Measurements from ENCODE around the gene NUP62.
"Not testable (repeated sequence)": the region's sequence is repeated elsewhere in the genome, so short reads cannot be mapped to it uniquely, and the experiment has no call there.

NUP62 gene

DNA sequence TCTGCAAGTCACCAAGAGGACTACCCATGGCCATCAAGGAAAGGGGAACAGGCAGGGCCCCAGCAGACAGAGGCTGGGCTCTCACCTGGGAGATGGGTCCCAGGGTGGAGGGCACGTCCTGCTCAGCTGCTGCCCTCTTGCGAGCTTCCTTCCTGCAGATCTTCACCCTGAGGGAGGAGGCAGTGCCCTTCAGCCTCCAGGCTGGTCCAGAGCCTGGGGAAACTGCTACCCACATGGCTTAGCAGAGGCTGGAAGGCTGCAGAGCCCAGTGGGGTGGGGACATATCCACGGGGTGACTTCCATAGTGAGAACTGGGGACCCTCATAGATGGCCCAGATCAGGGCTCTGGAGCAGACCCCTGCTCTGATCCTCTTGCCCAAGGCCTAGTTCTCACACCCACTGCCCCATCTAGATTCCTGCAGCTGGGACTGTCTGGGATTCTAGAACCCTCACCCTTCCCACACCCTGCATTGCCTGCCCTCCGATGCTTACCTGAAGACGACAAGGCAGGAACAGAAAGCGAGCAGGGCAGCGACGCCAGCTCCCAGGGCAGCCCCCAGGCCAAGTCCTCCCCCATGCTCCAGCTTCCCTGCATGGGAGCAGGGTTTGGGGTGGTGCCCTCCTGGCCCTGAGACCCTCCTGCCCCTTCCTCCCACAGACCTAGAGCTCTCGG is 22.6 kb upstream of the NUP62 start:
- DNase-seq (ENCODE audit: low read depth in 2 of 2): no peak

DNA sequence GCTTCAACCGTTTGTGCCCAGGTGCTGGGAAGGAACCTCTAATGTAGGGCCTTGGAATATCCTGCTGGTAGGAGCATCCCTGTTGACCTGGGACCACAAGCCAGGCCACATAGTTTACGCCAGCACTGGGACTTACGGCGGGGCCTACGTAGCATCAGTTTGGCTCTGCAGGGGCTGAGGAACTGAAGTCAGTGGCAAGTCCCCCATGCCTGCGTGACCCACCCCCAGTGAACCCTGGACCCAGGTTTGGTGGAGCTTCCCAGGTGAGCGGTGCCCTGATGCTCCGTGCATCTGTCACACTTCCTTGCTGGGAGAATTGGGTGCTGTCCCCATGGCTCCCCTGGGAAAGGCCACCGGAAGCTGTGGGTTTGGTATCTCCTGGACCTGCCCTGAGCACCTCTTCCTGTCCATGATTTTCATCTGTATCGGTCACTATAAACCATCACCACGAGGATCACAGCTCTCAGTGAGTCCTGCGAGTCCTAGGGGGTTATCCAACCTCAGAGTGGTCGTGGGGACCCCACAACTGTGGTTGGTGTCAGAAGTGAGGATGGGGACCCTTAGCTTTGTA is 21.7 kb upstream of the NUP62 start:
- no peak for DNase-seq (ENCODE audit: low read depth in 2 of 2)

GRCh38 chr19:49950590-49950948 is 21.3 kb upstream of the NUP62 start:
- DNase-seq (ENCODE audit: low read depth in 2 of 2): no peak

DNA sequence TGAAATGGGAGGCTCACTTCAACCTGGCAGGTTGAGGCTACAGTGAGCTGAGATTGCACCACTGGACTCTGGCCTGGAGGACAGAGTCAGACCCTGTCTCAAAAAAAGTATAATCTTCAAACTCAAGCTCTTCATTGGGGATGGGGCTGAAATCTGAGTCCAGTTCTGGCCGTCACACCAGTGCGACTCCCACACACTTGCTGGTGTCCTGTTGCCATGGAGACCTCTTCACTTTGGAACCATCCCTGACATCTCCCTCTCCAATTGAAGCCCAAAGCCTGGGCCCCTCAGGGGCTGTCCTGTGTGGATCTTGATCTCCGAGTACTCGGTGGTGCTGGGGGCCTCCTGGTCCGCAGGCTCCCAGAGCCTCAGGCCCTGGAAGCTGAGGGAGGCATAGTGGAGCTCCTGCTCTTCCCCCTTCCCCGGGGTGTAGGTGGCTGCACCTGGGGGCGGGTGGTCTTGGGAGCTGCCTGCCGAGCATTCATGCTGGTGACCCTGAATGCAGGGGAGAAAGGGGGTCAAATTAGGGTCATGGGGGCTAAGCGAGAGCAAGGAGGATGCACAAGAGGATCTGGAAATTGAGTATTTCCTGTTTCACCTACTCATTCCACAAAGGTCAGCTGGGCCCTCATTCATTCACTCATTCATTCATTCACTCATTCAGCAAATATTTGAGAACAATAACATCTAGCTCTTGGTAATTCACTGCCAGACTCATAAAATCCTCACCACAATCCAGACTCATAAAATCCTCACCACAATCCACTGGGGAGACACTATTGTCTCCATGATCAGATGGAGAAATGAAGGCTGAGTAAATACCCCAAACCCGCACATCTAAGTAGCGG is 20.7 kb upstream of the NUP62 start:
- no peak for DNase-seq (ENCODE audit: low read depth in 2 of 2)

DNA sequence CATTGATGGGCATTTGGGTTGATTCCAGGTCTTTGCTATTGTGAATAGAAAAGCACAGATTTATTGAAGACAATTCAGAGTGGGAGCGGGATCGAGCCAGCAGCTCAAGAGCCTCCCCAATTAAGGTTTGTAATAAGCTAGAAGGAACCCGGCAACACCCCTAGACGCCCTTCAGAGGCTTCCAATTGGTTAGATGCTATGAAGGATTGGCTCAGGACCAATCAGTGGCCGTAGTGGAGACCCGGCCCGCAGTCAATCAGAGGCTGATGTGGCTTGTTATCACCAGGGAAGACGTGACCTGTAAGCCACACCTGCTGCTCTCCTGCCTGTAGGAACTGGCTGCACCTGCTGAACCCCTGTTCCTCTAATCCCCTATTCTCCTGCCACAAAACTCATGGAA is 17.1 kb upstream of the NUP62 start:
- no peak for DNase-seq (ENCODE audit: low read depth in 2 of 2)

DNA sequence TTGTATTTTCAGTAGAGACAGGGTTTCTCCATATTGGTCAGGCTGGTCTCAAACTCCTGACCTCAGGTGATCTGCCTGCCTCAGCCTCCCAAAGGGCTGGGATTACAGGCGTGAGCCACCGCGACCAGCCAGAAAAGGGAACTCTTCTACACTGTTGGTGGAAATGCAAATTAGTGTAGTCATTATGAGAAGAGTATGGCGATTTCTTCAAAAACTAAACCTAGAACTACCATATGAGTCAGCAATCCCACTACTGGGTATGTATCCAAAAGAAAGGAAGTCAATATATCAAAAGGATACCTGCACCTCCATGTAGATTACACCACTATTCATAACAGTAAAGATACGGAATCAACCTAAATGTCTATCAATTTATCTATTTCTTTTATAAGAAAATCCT is 15.3 kb upstream of the NUP62 start:
- not testable (repeated sequence) for DNase-seq (ENCODE audit: low read depth in 2 of 2)

GRCh38 chr19:49940482-49940791 is 11.1 kb upstream of the NUP62 start:
- no peak for DNase-seq (ENCODE audit: low read depth in 2 of 2)

- no peak for DNase-seq (ENCODE audit: low read depth in 2 of 2)
Measured at GRCh38 chr19:49939721-49940481, 10.6 kb upstream of the NUP62 start.

DNA sequence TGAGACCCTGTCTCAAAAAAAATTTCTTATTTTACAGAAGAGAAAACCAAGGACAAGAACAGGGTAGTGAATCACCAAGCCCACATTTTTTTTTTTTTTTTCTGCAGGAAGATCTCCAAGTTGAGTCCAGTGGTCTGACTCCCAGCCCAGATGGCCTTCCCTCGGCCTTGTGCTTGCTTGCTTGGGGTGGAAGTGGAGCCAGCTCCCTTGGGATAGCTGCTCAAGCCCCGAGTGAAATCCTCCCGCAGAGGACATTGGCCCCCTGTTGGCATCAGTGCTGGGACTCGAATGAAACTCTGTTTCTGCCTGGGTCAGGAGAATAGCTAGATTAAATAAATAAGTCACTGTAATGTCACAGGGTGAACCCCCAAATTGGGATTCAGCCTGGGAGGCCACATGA is 9.4 kb upstream of the NUP62 start:
- no peak for DNase-seq (ENCODE audit: low read depth in 2 of 2)

DNA sequence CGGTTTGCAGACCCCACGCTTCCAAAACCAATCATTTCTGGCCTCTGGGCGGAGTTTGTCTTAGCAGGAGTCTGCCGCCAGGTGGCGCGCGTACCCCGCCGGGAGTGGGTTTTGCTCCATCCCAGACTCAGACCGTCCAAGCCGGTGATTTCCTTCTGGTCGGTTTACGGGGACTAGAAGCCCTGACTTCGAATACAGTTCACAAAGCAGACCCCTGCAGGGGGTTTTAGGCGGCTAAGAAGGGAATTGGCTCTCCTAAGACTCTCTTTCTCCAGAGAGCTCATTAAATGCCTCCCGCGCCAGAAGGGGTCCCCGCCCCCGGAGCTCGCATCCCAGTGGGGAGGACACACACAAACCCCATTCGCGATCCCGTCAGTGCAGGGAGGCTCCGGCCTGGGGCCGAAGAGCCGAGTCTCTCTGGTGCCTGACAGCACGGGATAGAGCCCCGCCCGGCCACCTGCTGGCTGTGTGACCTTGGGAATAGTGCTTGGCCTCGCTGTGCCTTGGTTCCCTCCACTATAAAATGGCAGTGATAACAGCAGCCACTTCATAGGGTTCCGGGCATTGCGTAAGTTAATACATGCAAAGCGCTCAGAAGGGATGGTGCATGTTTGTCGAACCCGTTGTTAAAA is 8.6 kb upstream of the NUP62 start:
- DNase-seq (ENCODE audit: low read depth in 2 of 2): peak; percentile 51 to 70

- no peak for DNase-seq (ENCODE audit: low read depth in 2 of 2)
Measured at GRCh38 chr19:49936549-49936948, 7.2 kb upstream of the NUP62 start.

DNA sequence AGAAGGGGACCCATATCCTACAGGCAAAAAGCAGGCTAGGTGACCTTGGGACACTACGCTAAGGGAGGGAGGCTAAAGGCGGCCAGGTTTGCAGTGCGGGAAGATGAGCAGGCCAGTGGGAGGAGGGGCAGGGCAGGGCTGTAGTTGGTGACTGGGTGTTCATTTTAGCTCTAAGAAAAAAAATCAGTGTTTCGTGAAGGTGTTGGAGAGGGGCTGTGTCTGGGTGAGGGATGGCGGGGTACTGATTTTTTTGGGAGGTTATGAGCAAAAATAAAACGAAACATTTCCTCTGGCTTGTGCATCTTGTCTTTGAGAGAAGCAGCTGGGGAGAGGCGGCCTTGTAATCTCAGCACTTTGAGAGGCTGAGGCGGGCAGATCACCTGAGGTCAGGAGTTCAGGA is 4.3 kb upstream of the NUP62 start:
- no peak for DNase-seq (ENCODE audit: low read depth in 2 of 2)

- DNase-seq (ENCODE audit: low read depth in 2 of 2): no peak
Measured at GRCh38 chr19:49932731-49933131, 3.4 kb upstream of the NUP62 start.

DNA sequence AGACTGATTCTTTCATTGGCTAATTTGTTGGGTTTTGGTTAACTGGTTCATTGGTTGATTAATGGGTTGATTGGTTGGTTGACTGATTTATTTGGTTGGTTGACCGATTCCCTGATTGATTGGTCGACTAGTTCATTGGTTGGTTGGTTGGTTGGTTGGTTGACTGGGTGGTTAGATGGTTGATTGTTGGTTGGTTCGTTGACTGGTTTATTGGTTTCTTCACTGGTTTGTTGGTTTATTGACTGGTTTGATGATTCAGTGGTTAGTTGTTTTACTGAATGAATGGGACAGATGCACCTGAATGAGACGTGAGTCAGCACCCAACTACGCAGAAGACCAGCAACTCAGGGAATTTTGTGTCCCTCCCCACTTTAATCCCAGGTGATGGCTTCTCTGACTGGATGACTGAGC is 2.7 kb upstream of the NUP62 start:
- no peak for DNase-seq (ENCODE audit: low read depth in 2 of 2)

- no peak for DNase-seq (ENCODE audit: low read depth in 2 of 2)
Measured at GRCh38 chr19:49931293-49932040, 2.2 kb upstream of the NUP62 start.

DNA sequence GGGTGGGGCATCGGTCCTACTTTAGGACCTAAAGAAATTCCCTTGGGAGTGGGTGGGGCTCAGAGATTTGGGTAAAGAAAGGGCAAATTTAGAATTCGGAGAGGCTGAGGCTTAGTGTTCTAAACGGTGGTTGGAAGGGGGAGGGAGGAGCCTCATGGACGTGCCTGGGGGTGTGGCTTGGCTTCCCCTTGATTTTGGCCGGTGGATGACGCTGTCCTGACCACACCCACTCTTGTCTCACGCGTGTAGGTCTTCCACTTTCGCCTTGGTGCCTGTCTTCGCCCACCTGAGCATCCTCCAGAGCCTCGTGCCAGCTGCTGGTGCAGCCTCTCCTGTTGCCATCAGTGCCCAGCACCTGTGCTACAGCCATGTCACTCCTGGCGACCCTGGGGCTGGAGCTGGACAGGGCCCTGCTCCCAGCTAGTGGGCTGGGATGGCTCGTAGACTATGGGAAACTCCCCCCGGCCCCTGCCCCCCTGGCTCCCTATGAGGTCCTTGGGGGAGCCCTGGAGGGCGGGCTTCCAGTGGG is 1.2 kb upstream of the NUP62 start:
- DNase-seq (ENCODE audit: low read depth in 2 of 2): no peak

DNA sequence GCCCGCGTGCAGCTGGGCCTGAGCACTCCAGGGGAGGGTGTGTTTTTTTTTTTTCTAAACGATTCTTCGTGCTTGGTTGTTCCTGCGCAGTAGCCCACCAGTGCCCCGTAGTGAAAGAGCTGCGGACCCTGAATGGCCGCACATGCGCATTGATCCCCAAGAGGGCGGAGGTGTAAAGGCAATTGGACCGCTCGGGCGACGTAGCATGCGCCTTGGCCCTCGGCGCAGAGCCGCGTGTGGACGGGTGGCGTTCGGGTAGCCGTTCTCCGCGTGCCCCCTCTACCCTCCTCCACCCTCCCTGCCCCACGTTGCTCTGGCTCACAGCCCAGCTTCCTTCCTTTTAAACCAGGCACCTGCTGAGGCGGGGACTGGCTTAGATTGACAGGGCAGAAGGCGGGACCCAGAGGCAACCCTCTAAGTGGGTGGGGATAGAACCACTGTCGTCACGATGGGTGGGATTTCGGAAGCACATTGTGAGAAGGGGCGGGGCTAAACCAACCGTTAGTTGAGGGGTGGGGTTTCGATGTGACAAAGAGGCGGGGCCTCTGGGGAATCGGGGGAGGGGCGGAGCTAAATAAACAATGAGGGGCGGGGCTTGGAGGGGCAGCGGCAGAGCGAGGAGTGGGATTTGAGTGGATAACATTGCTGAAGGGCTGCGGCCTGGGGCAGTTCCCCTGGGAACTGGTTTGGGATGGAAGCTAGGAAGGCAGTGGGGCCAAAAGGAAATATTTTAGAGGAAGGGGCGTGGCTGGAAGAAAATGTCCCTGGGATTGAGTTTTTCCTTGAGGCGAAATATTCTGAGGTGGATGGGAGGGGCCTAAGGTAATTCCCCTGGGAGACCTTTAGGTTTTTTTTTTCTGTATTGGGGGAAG is 543 bp upstream of the NUP62 start:
- DNase-seq (ENCODE audit: low read depth in 2 of 2): peak; percentile 86 to 88

DNA sequence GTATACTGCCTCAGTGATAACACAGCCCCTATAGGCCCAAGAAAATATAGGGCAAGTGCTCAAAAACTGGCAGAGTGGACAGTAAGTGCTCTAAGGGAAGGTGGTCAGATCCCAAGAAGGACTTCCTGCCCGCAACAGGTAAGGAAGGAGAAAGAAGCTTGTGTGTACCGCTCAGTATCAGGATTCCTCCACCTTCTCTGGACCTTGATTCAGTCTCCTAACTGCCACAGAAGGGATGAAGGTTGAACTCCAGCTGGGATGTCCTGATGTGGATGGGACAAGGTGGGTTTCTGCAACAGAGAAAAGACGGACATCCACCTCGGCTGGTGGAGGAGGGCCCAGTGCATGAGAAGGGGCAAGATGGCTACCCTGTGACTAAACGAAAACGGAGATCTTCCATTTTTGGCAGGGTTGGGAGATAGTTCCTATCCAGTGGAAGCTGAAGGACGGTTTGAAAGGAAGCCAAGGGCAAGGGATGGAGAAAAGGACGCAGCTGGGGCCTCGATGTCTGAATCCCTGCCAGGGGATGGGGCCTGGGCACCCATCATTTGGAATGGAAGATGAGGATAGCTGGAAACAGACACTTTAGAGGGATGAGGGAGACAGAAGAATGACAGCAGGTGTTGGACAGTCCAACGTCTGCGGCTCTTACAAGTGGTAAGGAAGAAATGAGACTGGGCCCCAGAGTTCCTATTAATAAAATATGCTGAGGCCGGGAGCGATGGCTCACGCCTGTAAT is 1.6 kb downstream of the NUP62 start:
- no peak for DNase-seq (ENCODE audit: low read depth in 2 of 2)

DNA sequence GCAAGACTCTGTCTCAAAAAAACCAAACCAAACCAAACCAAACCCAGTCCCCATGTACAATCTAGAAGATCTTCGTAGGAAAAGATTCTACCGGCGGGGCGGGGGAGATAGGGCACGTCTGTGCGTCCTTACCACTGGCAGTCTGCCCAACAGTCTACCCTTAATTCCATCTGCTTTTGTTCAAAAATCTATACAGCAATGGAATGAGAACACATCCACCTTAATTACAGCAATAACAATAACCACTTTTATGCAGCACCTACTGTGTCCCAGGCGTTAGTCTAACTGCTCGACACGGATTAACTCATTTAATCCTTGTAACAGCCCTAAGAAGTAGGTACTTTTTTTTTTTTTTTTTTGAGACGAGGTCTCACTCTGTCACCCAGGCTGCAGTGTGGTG is 2.8 kb downstream of the NUP62 start:
- DNase-seq (ENCODE audit: low read depth in 2 of 2): no peak
